Medulla oblongata (tissue), 1 donor: Measurements from ENCODE around the gene AP1M2.
"Not testable (repeated sequence)": the region's sequence is repeated elsewhere in the genome, so short reads cannot be mapped to it uniquely, and the experiment has no call there.

Experiments used
- DNase-seq: peaks from one replicate; pipeline ENCODE4 v3.0.0-alpha.2; 2015; ENCODE audit errors: extremely low spot score

AP1M2 gene

GRCh38 chr19:10601999-10602329 lies 14.9 kb upstream of the AP1M2 start:
- DNase-seq, result no peak

GRCh38 chr19:10600149-10600548 lies 13.0 kb upstream of the AP1M2 start:
- DNase-seq, result no peak

GRCh38 chr19:10593820-10594637 lies 6.9 kb upstream of the AP1M2 start:
- peak; percentile 74 for DNase-seq

- no peak for DNase-seq
These were observed 6.0 kb upstream of the AP1M2 start for GRCh38 chr19:10593148-10593547.

DNA sequence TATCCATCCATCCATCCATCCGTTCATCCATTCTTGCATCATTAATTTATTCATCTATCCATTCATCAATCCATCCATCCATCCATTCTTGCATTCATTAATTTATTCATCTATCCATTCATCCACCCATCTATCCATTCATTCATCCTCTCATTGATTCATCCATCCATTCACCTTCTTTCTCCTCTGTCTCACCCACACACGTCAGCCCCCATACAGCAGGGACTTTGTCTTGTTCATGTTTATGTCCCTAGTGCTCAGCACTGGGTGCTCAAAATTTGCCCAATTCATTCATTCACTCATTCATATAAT lies 683 bp upstream of the AP1M2 start:
- DNase-seq, result no peak

GRCh38 chr19:10586396-10586795 lies 716 bp downstream of the AP1M2 start:
- DNase-seq, result no peak

DNA sequence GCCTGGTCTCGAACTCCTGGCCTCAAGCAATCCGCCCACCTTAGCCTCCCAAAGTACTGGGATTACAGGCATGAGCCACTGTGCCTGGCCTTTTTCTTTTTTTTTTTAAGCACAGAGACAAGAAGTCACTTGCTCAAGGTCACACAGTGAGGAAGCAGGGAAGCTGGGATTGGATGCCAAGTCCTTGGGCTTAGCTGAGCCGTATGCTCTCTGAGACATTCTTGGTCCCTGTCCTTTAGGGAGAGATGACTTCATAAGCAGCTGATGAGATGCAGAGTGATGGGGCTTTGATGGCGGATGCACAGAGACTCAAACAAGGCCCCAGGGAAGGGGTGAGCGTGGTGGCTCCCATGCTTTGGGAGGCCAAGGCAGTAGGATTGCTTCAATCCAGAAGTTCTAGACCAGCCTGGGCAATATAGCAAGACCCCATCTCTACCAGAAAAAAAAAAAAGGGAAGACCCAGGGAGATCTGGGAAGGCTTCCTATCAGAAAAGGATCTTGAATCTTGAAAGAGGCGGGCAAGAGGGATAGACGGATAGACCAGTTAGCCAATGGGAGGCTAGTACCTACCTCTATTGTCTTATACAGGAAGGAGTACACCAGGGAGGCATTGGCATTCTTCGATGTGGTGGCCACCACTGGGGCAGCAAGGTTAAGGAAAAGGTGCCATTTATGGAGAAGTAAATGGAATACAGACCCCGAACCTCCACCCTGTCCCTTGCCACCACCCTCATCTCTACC lies 3.9 kb downstream of the AP1M2 start:
- no peak for DNase-seq

GRCh38 chr19:10582091-10582490 lies 5.0 kb downstream of the AP1M2 start:
- DNase-seq, result no peak

GRCh38 chr19:10580979-10581631 lies 6.0 kb downstream of the AP1M2 start:
- DNase-seq, result peak; percentile 97

GRCh38 chr19:10577951-10578350 lies 9.2 kb downstream of the AP1M2 start:
- no peak for DNase-seq

DNA sequence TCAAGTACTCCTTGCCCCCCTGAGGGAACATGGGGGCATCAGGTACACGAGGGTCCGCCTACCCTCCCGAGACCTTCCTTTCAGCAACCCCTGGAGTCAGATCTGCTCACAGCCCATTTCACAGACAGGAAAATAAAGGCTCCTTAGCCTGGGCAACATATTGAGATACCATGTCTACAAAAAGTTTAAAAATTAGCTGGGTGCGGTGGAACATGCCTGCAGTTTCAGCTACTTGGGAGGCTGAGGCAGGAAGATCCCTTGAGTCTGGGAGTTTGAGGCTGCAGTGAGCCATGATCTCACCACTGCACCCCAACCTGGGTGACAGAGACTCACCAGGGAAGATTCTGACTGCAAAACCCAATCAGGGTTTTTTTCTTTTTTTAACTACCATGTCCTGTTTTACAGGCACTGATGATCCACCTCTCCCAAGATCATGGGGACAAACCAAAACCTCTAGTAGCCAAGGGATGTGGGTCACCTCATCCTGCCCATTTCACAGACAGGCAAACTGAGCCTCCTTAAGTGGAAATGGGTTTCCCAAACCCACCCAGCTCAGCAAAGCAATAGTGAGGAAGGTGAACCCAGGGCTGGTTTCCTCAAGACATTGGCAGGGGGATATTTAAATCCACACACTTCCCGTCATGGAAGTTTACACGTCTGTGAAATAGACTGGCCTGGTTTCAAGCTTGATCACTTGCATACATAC lies 11.9 kb downstream of the AP1M2 start:
- DNase-seq, result no peak

GRCh38 chr19:10574462-10574861 lies 12.7 kb downstream of the AP1M2 start:
- no peak for DNase-seq

DNA sequence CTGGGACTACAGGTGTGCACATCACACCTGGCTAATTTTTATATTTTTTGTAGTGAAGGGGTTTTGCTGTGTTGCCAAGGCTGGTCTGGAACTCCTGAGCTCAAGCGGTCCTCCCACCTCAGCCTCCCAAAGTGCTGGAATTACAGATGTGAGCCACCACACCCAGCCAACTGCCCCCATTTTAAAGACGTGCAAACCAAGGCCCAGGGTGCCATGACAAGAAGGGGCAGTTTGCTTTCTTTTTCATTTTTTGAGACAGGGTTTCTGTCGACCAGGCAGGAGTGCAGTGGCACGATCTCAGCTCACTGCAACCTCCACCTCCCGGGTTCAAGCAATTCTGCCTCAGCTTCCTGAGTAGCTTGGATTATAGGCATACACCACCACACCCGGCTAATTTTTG lies 13.3 kb downstream of the AP1M2 start:
- not testable (repeated sequence) for DNase-seq

DNA sequence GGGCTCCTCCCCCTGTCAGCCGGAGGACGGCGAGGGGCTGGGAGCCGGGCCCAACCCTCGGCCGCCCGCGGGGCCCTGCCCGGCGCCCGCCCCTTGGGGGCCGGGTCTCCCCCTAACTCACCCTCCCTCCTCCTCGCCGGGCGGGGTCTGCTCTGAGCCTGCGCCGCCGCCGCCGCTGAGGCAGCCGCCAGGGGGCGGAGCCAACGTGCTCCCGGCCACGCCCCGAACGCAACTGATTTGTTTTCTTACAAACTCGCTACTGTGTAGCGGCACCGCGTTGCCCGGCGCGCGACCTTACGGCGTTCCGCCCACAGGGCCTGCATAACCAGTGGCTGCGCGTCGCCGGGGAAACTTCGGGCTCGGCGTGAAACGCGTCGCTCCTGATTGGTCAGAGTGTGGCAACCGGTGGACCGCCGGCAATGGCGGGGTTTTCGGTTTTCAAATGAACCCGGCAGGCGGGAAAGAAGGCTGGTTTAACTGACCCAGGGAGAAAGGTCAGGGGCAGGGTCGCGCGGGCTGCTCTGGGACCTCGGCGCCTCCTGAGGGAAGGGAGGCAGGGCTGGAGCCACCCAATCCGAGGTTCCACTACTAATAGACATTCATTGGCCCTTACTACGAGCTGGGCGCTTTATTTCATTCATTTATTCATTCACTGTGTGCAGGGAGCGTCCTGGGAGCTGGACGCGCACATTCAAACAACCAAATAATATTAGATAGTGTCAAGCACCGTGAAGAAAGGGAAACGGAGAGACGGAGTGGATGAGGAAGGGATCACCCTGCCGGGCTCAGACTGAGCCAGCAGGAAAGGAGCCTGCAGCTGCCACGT lies 18.1 kb downstream of the AP1M2 start, which contains the start of gene CDKN2D:
Gene CDKN2D, minus strand, starts transcription at position 154 of the 826 bp plus-strand sequence. CDS start 326 bp downstream, outside the sequence.
- DNase-seq, result peak; percentile 99

DNA sequence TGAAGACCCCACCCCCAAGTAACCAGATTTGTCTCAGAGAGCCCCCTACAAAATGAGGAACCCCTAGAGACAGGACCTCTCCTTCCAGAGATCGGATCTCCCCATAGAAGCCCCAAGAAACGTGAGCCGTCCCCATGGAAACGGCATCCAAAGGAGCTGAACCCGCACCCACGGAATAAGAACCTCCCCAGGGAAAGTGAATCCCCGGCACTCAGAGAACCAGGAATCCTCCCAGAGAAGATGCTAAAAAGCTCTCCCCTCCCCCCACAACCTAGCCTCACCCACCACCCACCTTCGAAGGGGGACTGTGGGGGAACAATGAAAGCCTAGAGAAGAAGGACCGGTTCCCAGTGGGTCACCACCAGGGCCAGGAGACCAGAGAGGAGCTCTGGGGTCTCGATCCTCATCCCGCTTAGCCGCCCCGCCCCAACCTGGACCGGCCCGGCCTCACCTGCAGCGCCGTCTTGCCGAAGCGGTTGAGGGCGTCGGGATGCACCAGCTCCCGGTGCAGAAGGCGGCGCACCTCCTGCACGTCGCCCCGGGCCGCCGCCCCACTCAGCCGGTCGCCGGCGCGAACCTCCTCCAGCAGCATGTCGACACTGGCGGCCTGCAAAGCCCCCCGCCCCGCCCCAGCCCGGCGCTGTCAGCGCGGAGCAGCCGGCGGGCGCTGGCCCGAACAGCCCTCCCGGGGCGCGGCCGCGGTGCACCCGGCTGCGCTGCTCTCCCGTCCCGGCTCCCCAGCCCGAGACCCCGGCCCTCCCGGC lies 18.9 kb downstream of the AP1M2 start:
- peak; percentile 24 for DNase-seq

GRCh38 chr19:10567656-10568055 lies 19.5 kb downstream of the AP1M2 start:
- DNase-seq, result no peak

GRCh38 chr19:10566658-10567410 lies 20.3 kb downstream of the AP1M2 start:
- peak; percentile 19 for DNase-seq

DNA sequence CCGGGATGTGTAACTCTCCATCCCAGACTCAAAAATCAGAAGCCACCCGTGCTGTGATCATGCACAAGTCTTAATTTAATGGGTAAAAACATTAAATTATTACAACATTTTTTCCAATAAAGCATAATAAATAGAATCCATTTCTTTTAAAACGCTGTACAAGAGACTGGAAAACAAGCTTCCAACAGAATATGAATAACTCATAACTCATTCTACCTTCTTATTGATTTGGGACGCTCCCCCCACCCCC lies 20.8 kb downstream of the AP1M2 start:
- DNase-seq, result no peak

GRCh38 chr19:10565567-10566407 lies 21.3 kb downstream of the AP1M2 start, which contains the start of gene KRI1:
Gene KRI1, minus strand, starts transcription at chr19:10566010. Its CDS starts 11 bp downstream, at chr19:10565999.
- DNase-seq, result peak; percentile 98
